ENCODE data around the gene CCDC194. TPM values are rescaled to one million over a fixed set of nuclear protein-coding genes. Genes with fewer than 3 reads are reported as not detected.

CCDC194 gene
- total RNA-seq, 2 experiments from 2014 or later: 4.7 to 4.8 TPM

- H3K9me3 Mint-ChIP-seq (ENCODE audit: insufficient read depth): no peaks in the 10 kb centered on the region
- H3K36me3 Mint-ChIP-seq (ENCODE audit: low read depth): peaks cover 6% of the 10 kb centered on the region
- CTCF ChIA-PET: interaction anchor here (1.4 kb wide), 1 partner anchor 50 kb away, joined by 4 read pairs; no protein-coding TSS in a partner anchor
- H3K4me3 Mint-ChIP-seq: no peak overlapping the region
- H3K27ac Mint-ChIP-seq: no peak overlapping the region
- POLR2A ChIA-PET: no interaction called here
- ATAC-seq: no peak
- DNase-seq: no peak
- peaks cover 32% of the 10 kb centered on the region for H3K4me1 Mint-ChIP-seq (ENCODE audit: low read depth)
- no peaks in the 10 kb centered on the region for H3K27me3 Mint-ChIP-seq (ENCODE audit: low read depth)
These were observed 52.2 kb downstream of the CCDC194 start for GRCh38 chr19:17341845-17342244.

DNA sequence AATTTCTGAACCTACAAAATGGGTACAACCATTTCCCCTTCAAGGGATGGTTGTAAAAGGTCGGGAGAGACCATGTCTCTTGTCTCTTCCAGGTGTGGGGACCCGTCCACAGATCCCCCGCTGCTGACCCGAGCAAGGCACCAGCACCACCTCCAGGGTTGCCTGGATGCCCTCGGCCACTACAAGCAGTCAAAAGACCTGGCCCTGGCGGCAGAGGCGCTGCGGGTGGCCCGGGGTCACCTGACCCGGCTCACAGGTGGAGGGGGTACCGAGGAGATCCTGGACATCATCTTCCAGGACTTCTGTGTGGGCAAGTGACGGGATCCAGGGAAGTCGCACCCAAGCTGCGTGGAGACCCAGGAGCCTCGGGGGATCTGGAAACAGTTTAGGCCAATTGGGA, 52.6 kb downstream of the CCDC194 start:
- Mint-ChIP-seq H3K4me1 (ENCODE audit: low read depth) (peaks cover 28% of the 10 kb centered on the region), H3K4me3 (no peak overlapping the region), H3K36me3 (ENCODE audit: low read depth) (peaks cover 6% of the 10 kb centered on the region), H3K27me3 (ENCODE audit: low read depth) (no peaks in the 10 kb centered on the region), H3K9me3 (ENCODE audit: insufficient read depth) (no peaks in the 10 kb centered on the region), H3K27ac (no peak overlapping the region)
- CTCF ChIA-PET: no interaction called here
- DNase-seq (no peak), ATAC-seq (no peak)
- POLR2A ChIA-PET: no interaction called here

- Mint-ChIP-seq H3K4me3 (no peak overlapping the region), H3K36me3 (ENCODE audit: low read depth) (peaks cover 6% of the 10 kb centered on the region), H3K27me3 (ENCODE audit: low read depth) (no peaks in the 10 kb centered on the region), H3K27ac (no peak overlapping the region), H3K4me1 (ENCODE audit: low read depth) (peaks cover 25% of the 10 kb centered on the region), H3K9me3 (ENCODE audit: insufficient read depth) (no peaks in the 10 kb centered on the region)
- DNase-seq (no peak), ATAC-seq (no peak)
- ChIA-PET CTCF (no interaction called here), POLR2A (no interaction called here)
These were observed 53.1 kb downstream of the CCDC194 start for GRCh38 chr19:17340871-17341357.

Other genes with a start within 250 kb of the CCDC194 start
- gene USE1, start 178.8 kb downstream of the CCDC194 start, total RNA-seq: 10 to 100 TPM; 26.5 to 27.9 TPM
- gene OCEL1, start 168.0 kb downstream of the CCDC194 start, total RNA-seq: 10 to 100 TPM; 24.3 to 28.3 TPM
- gene NR2F6, start 148.3 kb downstream of the CCDC194 start, total RNA-seq: 1 to 10 TPM; 4.1 to 4.3 TPM
- not detected for gene USHBP1, start 129.5 kb downstream of the CCDC194 start, total RNA-seq
- 100 to 1,000 TPM; 116 to 117 TPM for gene BABAM1, start 126.8 kb downstream of the CCDC194 start, total RNA-seq
- gene ANKLE1, start 112.3 kb downstream of the CCDC194 start, total RNA-seq: 10 to 100 TPM; 10.7 to 13.8 TPM
- 1 to 10 TPM; 8.9 to 9.7 TPM for gene ABHD8, start 90.8 kb downstream of the CCDC194 start, total RNA-seq
- 100 to 1,000 TPM; 112 to 126 TPM for gene MRPL34, start 88.3 kb downstream of the CCDC194 start, total RNA-seq
- 10 to 100 TPM; 44.6 to 49.8 TPM for gene DDA1, start 84.6 kb downstream of the CCDC194 start, total RNA-seq
- 10 to 100 TPM; 13.6 to 16.4 TPM for gene ANO8, start 59.3 kb downstream of the CCDC194 start, total RNA-seq
- 10 to 100 TPM; 38.6 to 39.4 TPM for gene GTPBP3, start 56.6 kb downstream of the CCDC194 start, total RNA-seq
- under 1 TPM in 1 of 2 experiments, not detected in 1; 0.11 TPM for gene PLVAP, start 16.9 kb downstream of the CCDC194 start, total RNA-seq
- gene BST2, start 11.4 kb upstream of the CCDC194 start, total RNA-seq: 100 to 1,000 TPM; 222 to 230 TPM
- 10 to 100 TPM; 36.6 to 40.3 TPM for gene MVB12A, start 25.9 kb upstream of the CCDC194 start, total RNA-seq
- not detected for gene TMEM221, start 54.5 kb upstream of the CCDC194 start, total RNA-seq
- gene NXNL1, start 66.7 kb upstream of the CCDC194 start, total RNA-seq: not detected
- gene SLC27A1, start 76.3 kb upstream of the CCDC194 start, total RNA-seq: 1 to 10 TPM; 7.3 to 7.4 TPM
- gene PGLS, start 117.5 kb upstream of the CCDC194 start, total RNA-seq: 10 to 100 TPM; 94.0 to 99.9 TPM
- 10 to 100 TPM; 74.6 to 75.0 TPM for gene COLGALT1, start 161.5 kb upstream of the CCDC194 start, total RNA-seq